T-helper 1 cell (primary cell): ENCODE measurements around the gene PARVG.

ENCODE experiments used
- DNase-seq, 5 donors: peaks; one replicate each; pipeline ENCODE4 v3.0.0-alpha.2; 2012 to 2020

Gene PARVG

GRCh38 chr22:44245438-44245837, 64.7 kb downstream of the PARVG start:
- DNase-seq = no peak

- no peak for DNase-seq
These were observed 65.1 kb downstream of the PARVG start for GRCh38 chr22:44245867-44246266.

GRCh38 chr22:44246615-44247326, 66.0 kb downstream of the PARVG start:
- no peak for DNase-seq

- no peak for DNase-seq
These were observed 66.6 kb downstream of the PARVG start for GRCh38 chr22:44247346-44247745.

- no peak for DNase-seq
These were observed 67.5 kb downstream of the PARVG start for GRCh38 chr22:44247923-44248892.

GRCh38 chr22:44248926-44249325, 68.2 kb downstream of the PARVG start:
- DNase-seq = no peak

GRCh38 chr22:44249376-44250147, 68.8 kb downstream of the PARVG start:
- no peak for DNase-seq

- no peak for DNase-seq
These were observed 74.1 kb downstream of the PARVG start for GRCh38 chr22:44254811-44255210.

- DNase-seq = no peak
These were observed 75.4 kb downstream of the PARVG start for GRCh38 chr22:44256085-44256484.

- DNase-seq = no peak
These were observed 76.1 kb downstream of the PARVG start for GRCh38 chr22:44256556-44257485.
